Fibroblast of peridontal ligament (primary cell): ENCODE data around the gene DNAAF1.
A peak's percentile ranks its signal among the peaks of the same experiment; 100 is the strongest.
"Not testable (repeated sequence)": the region's sequence is repeated elsewhere in the genome, so short reads cannot be mapped to it uniquely, and the experiment has no call there.

Experiments used
- DNase-seq: peaks from one replicate; pipeline ENCODE4 v3.0.0-alpha.2; 2010; ENCODE audit errors: extremely low read depth

DNAAF1 gene

DNA sequence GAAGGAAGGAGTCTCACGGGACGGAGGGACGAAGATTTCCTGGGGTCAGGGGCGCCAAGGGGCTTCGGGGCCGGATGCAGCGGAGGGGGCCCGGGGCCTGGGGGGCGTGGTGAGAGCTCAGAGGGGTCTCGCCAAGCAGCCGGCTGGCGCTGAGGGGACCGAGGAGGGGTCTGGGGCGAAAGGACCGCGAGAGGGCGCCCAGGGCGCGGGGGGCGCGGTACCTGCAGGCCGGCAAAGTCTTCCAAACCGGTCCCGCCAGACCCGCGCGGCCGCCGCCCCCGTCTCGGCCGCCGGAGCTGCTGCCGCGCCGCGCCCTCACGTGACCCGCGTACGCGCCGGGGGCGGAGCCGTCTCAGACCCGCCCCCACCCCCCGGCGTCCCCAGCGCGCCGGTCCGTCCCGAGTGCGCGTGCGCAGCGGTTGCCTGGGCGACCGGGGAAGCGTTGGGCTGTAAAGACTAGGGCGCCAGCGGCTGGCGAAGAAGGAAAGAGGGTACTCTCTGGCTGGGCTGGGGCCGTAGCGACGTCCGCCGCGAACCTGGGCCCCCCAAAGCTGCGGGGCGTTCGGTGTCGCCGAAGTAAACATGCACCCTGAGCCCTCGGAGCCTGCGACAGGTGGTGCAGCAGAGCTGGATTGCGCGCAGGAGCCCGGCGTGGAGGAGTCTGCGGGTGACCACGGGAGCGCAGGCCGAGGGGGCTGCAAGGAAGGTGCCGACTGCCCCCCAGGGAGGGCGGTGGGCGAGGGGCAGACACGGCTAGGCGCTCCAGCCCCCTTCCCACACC is at the start of gene DNAAF1, which contains the start of gene HSDL1:
TSS of gene DNAAF1 (plus strand) at position 450 of the 781 bp plus-strand sequence. CDS start at position 583, 133 bp downstream.
TSS of gene HSDL1 (minus strand) at position 319 of the 781 bp plus-strand sequence. CDS start 13,856 bp downstream, outside the sequence.
- DNase-seq: peak; percentile 69

DNA sequence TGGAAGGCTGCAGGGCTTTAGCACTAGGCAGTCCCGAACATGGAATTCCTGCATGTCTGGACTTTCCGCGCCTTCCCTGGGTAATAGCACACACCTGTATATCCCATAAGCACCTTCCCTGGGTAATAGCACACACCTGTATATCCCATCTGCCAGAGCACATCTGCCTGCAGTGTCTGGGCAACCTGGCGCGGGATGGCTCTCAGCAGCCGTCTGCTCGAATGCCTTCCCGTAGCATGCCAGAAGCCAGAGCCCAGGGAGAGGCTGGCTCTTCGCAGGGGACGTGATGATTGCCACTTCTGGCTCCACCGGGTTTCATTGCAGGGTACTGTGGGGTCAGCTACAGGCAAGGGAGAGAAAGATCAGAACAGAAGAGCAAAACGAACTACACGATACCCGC is 49.6 kb upstream of the DNAAF1 start:
- no peak for DNase-seq

DNA sequence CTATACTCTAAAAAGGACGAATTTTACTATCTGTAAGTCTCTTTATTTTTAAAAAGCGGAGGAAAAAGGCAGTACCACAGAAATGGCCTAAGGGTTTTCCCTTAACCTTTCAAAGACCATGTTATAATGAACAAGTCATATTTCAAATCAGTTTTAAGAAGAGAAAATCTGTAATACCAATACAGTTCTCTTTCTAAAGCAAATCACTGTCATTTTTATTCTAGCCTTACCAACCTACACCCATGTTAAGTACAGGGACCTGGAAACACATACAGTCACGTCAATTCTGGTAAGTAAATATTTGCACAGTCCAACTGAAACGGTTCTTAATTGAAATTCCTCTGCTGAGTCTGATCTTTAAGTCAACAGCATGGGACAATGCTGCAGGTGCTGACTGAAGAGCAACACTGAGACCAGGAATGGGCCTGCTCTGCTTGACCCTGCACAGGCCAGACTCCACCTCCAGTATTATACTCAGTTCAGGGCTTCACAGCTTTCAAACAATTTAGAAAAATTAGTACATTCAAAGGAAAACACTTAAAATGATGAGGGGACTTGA is 48.6 kb upstream of the DNAAF1 start:
- no peak for DNase-seq

DNA sequence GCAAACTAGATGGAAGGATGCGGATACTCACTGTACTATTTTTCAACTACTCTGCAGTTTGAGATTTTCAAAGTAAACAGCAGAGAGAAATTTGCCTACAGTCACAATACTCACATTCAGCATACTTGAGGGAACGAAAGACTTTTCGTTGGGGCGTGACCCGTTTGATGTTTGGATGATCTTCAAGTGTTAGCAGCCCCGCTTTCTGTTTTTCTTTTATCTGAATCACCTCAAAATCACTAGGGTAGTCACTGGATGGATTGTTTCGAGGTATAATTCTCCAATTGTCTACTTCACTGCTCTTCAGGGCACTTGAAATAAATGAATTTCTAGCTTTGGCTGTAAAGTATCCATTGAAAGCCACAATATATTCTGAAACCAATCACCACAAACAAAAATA is 46.2 kb upstream of the DNAAF1 start:
- peak; percentile 14 for DNase-seq

DNA sequence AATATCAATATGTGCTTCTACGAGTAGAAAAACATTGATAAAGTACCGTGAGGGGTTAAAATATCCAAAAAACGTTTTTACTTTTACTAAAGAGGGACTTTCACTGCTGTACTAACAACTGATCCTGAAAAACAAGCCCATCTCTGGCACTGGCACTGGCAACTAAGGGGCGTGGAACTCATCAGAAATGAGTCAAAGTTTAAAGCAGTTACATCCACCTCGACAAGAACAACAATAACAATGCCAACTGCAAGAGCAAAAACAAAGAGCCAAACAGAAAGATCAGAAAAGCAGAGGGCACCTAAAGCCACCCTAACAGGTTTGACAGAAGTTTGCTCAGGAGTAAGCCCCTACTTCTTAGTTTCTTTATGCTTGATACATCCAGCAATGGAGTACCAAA is 41.4 kb upstream of the DNAAF1 start:
- peak; percentile 24 for DNase-seq

DNA sequence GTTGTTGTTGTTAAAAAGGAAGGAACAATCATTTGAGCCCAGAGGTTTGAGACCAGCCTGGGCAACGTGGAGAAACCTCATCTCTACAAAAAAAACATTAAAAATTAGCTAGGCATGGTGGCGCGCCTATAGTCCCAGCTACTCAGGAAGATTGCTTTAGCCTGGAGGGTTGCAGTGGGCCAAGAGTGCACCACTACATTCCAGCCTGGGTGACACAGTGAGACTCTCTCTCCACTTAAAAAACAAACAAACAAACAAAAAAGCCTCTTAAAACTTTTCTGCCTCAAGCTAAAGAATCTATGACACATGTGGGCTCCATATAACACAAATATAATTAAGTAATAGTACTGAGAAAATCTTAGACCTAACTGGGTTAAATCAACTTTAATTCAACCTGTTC is 40.9 kb upstream of the DNAAF1 start:
- DNase-seq: no peak

DNA sequence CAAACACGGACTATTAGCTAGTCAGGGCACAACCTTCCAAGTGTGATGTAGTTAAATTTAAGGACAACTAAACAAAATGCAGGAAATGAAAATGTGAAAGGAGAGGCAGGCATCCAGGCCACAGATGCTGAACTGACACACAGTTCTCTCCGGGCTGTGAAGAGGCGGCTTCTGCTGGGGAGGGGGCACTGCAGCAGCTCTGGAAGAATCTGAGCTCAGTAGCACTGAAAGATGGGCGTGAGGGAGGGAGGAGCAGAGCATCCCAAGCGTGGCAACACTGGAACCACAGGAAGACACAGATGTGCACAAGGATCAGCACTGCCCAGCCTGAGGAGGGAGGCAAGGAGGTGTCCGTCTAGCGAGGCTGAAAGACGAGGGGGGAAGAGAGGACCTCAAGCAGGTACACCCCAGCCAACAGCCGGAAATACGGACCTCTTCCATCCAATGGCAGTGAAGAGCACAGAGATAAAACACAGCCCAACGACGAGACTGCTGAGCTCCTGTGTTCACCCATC is 39.8 kb upstream of the DNAAF1 start:
- DNase-seq: no peak

DNA sequence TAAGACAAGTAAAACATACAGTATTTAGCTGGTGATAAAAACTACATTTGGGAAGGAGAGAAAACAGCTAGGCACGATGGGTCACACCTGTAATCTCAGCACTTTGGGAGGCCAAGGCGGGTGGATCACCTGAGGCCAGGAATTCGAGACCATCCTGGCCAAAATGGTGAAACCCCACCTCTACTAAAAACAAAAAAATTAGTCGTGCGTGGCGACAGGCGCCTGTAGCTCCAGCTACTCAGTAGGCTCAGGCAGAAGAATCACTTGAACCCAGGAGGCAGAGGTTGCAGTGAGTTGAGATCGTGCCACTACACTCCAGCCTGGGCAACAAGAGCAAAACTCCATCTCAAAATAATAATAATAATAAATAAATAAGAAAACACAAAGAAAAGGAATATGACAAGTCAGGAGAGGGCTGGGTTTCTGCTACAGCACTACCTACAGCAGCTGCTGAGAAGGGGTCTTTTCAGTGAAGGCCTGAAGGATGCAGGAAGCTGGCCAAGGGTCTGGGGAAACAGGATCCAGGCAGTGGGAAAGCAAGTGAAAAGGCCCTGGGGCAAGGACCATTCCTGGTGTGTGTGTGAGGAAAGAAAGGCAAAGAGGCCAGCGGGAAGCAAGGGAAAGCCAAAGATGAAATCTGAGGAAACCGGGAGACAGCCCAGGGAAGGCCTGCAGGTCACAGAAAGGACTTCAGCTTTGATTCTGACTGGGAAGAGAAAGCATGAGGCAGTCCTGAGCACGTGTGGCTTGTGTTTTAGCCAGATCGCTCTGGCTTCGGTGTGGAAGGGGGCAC is 39.0 kb upstream of the DNAAF1 start:
- no peak for DNase-seq

DNA sequence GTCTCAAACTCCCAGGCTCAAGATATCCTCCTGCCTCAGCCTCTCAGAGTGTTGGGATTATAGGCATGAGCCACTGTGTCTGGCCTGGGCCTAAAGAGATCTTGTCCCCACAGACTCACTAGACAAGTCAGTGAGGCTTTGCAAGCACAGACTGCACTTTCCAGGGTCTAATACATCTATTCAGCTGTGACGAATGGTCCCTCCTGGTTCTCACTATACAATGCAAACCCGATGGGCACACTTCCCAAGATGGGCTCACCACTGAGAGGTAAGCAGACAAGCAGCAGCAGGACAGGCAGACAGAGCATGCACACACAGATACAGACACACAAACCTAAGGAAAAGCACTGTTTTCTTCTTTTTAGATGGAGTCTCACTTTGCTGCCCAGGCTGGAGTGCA is 37.2 kb upstream of the DNAAF1 start:
- DNase-seq: no peak

DNA sequence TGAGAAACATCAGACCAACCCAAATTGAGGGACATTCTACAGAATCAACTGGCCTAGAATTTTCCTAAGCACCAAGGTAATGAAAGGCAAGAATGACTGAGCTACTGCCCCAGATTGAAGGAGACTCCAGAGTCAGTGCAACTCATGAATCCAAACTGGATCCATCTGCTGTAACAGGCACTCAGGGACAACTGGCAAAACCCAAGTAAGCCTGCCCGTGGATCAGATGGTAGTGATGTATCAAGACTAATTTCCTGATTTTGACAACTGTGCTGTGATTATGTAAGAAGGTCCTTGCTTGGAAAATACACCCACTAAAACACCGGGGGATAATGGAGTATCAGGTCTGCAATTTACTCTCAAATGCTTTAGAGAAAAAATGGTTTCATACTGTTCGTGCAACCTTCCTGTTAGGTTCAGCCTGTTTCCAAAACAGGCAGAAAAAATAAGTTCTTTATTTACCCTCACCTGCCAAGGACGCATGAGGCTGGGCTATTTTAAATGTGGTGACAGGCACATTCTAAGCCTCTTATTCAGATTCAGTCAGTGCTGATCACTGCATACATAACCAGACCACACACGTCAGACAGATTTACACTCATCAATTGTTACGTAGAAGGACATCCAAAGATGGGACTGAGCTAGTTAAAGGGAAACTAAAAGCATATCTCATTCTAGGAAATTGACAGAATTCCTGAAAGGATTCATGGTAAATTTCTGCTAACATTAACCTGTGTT is 35.3 kb upstream of the DNAAF1 start:
- peak; percentile 25 for DNase-seq

DNA sequence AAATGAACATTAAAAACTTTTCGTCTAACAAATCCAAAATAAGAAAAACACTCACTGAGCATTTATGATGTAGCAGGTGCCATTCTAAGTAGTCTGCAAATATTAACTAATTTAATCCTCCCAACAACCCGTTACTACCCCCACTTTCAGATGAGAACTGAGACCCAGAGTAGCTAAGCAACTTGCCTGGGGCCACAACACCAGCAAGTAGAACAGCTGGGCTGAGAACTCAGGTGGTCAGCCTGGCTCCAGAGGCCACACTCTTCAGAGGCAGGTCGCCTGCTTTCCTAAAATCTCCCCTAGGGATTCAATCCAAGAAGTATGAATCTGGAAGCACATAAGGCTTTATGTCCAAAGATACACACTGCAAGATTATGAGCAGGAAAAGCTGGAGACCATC is 34.6 kb upstream of the DNAAF1 start:
- no peak for DNase-seq

DNA sequence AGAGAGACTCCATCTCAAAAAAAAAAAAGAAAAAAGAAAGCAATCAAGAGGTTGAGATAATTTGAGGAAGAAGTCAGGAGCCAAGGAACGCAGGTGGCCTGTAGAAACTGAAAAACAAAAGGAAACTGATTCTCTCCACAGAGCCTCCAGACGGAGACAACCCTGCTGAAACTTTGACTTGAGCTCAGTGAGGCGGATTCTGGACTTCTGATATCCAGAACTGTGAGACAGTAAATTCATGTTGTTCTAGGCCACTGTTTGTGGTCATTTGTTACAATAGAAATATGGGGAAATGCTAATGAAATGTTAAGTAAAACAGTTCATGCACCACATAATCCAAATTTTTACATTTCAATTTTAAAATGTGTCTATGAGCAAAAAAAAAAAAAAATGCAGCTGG is 33.6 kb upstream of the DNAAF1 start:
- no peak for DNase-seq

DNA sequence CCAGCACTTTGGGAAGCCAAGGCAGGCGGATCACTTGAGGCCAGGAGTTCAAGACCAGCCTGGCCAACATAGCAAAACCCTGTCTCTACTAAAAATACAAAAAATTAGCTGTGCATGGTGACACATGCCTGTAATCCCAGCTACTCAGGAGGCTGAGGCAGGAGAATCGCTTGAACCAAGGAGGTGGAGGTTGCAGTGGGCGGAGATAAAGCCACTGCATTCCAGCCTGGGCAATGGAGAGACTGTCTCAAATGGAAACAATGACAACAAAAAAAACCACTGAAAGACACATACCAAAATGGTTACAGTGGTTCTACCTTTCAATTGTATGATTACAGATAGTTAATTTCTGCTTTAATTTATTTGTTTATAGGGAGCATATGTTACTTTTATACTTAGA is 33.2 kb upstream of the DNAAF1 start:
- DNase-seq: not testable (repeated sequence)

DNA sequence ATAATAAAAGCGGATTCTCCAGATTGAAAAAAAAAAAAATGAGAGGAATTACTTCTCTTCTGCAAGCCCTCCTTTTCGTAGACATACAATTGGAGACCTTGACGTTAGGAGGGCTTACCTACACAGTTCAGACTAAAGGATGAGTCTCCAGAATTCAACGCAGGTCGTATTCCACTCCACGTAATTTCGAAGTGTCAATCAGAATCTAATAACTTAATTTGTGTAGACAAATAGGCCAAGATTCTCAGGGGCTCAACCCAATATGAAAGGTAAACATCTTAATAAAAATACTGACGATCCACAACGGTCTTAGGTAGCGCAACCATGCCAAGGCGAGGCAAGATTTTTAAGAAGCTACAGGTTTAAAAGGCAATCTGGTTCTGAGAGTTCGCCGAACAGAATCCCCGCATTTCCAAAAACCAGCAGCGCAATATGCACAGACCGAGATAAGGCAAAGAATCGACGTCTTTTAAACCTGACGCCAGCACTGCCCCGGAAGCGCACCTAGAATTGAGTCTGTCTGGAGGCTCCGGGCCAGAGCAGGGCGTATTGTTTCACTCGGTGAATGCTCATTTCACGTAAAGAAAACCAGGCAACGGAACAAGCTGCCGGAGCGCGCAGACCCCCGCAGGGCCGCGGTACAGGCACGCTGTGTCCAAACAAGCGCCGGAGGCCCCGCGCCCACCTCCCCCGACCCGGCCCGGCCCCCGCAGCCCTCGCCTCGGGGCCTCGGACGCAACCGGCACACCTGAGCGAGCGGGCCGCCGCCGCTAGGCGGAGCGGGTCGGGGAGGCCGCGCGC is 29.0 kb upstream of the DNAAF1 start:
- peak; percentile 37 for DNase-seq

DNA sequence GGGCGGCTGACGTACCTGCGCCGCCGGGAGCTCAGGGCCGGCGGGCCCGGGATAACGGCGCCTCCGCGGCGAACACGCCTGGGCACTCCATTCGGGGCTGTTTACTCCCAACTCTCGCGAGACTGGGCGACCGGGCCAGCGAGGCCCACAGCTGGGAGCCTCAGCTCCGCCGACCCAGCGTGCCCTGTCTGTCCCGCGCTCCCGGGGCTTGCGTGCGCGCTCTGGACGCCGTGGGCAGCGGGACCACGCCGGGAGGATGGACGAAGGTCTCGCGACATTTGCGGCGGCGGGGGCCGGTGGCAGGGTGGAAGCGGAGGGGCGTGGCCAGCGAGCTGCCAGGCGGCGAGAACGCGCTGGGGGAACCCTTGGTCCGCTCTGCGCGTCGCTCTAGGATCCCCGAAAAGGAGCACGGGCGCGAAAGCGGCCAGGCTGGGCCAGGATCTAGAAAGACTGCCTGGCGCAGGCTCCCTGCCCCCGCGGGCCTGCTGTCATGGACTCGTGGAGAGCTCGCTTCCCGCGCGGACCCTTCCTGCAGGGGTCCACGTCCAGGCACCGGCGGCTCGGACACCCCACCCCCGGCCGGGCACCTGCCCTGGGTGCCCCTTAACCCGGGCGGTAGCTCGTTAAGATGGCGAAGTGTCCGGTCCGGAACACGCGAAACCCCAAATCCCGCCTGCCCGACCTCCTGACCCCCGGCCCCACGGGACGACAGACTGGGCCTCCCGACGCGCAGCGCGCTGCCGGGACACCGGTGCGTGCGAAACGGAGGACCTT is 28.2 kb upstream of the DNAAF1 start, which contains the start of gene MBTPS1:
TSS of gene MBTPS1 (minus strand) at position 223 of the 774 bp plus-strand sequence. CDS start 15,159 bp downstream, outside the sequence.
- peak; percentile 95 for DNase-seq

DNA sequence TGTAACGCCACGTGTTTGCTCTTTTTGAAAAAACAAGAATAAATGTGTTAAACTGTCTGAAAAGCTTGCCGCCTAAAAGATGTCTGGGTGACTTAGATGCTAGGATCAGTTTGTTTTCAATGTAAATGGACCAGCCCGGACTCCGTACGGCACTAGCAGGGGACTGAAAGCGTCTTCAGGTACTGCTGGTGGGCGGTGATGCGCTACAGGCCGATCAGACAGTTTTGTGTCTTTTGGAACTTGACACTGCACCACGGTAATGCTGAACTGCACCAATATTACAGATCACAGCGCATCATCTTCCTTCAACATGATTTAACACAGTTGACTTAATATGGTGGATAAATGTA is 27.6 kb upstream of the DNAAF1 start:
- DNase-seq: no peak

DNA sequence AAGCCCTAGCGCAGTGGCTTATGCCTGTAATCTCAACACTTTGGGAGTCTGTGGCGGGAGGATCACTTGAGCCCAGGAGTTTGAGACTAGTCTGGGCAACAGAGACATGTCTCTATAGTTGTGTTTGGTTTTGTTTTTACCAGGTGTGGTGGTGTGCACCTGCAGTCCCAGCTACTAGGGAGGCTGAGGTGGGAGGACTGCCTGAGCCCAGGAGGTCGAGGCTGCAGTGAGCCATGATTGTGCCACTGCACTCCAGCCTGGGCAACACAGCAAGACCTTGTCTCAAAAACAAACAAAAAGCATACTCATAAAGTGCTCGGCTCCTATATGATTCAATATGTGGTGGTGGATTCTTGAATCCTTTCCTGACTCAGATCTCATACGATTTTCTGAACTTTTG is 26.8 kb upstream of the DNAAF1 start:
- DNase-seq: not testable (repeated sequence)

DNA sequence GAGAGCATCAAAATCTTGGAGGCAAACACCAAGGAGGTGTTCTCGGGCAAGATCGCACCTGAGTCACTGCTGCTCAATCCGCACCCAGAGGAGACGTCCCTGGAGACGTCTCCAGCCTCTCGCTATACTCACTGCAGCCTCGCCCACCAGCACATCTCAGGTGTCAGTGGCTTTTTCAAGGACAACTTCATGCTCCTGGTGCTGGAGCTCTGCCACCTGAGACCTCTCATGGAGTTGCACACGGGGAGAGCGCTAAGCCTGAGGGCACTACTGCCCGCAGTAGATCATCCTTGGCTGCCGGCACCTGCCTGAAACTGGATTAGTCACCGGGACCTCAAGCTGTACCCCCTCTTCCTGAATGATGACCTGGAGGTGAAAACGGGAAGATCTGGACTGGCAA is 25.7 kb upstream of the DNAAF1 start:
- DNase-seq: no peak

DNA sequence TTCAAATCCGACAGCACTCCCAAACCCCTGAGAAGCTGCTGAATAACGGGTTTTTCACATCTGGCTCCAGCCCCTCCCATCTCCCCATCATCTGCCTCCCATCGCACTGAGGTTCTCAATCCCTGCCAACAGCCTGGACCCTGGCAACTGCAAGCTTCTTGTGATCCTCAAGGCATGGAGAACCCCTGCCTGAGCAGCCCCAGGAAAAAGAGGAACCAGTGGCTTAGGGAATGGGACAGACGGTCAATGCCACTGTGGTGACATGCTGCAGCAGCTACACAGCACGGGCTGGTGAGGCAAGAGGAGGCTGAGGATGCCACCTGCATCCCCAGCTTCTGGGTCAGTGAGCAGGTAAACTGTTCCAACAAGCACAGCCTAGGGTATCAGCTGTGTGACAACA is 25.1 kb upstream of the DNAAF1 start:
- DNase-seq: no peak

DNA sequence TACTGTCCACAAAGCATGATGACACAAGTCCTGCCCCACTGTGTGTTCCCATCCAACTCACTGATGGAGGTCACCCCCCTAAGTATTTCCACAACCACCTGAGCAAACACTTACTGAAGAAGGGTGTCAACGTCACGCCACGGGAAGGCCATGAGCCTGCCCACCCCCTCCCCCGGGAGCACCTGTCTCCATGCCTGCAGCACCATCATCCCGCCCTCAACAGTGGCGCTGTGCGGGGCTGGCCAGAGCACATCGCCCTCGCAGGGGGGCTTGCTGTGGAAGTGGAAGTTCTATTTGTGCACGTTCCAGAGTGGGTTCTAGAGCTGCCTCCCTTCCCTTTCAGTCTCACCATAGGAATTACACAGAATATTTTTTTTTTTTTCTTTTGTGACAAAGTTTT is 24.1 kb upstream of the DNAAF1 start:
- no peak for DNase-seq
